ENCODE results near the gene STKLD1.
"Not testable (repeated sequence)": the region's sequence is repeated elsewhere in the genome, so short reads cannot be mapped to it uniquely, and the experiment has no call there.

The STKLD1 gene

GRCh38 chr9:133362359-133363044, 13.7 kb upstream of the STKLD1 start:
- DNase-seq (ENCODE audit: low read depth) = no peak

- no peak for DNase-seq (ENCODE audit: low read depth)
These were observed 9.7 kb upstream of the STKLD1 start for GRCh38 chr9:133366435-133366834.

GRCh38 chr9:133367221-133367620, 8.9 kb upstream of the STKLD1 start:
- DNase-seq (ENCODE audit: low read depth) = no peak

- DNase-seq (ENCODE audit: low read depth) = no peak
These were observed 8.4 kb upstream of the STKLD1 start for GRCh38 chr9:133367778-133368177.

- DNase-seq (ENCODE audit: low read depth) = no peak
These were observed 7.8 kb upstream of the STKLD1 start for GRCh38 chr9:133368249-133368881.

DNA sequence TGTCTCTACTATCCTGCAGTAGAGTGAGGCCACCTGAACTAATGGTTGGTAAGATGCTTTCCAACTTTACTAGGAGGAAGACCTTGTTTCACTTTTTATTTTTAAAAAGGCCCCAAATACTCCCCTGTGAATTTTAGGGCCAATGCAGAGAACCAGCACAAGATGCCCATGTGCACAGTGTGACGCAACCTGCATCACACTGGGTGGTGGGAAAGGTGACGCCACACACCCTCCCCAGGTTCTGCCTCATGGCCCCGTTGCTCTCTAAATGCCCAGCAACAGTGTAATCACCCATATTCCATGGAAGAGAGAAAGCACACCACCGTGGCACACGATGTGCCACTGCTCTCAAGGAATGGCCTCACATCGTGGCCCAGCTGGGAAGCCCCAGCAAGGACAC, 6.7 kb upstream of the STKLD1 start:
- no peak for DNase-seq (ENCODE audit: low read depth)

- no peak for DNase-seq (ENCODE audit: low read depth)
These were observed 6.2 kb upstream of the STKLD1 start for GRCh38 chr9:133369933-133370332.

DNA sequence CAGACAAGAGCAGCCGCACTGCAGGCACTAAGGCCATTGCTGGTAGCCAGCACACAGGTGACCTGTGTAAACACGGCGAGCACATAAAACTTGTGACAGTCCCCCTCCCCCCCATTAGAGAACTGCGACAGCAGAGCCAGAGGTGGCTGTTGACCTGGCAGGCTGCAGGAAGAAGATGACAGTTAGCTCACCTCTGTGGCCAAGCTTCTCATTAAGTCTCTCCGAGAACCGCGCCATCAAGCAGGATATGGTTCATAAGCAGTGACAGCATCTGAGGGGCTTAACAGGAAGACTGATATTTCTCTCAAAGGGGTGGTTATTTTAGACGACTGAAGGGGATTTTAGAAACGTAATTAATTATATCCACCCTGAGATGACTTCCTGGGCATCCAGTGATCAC, 5.5 kb upstream of the STKLD1 start:
- DNase-seq (ENCODE audit: low read depth) = no peak

DNA sequence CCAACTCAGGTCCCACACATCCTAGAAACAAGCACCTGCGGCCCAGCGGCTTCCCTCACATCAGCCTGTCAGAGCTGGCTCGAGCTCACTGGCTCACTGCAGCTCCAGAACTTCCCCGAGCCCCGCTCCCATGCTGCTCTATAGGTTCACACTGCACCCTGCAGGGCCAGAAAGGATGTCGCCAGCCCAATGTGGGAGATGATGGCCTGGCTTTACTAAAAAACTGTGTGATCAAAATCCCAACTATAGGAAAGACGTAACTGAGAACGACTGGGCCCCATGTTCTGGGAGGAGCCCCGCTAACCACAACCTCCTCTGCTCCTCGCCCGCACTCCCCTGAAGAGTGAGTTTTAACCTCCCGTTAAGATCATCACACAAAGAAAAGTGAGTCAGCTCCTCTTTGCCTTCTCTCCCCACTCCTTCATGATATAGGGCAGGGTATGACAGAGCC, 4.9 kb upstream of the STKLD1 start:
- no peak for DNase-seq (ENCODE audit: low read depth)

DNA sequence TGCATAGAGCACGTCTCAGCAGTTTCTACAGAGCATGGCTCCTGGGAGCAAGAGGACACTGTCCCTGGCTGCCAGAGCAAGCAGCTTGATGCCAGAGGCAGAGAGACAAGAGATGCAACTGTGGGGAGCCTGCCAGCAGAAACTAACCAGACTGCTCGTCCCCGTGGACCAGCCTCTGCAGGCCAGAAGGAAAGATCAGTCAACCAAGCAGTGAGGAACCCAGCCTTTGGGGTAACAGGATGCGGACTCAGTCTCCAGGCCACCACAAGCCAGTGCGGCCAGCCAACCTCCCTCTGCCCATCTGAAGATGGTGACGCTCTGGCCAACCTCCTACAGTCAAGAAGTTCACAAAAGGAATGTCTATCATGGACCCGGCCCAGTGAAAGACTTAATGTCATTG, 4.0 kb upstream of the STKLD1 start:
- DNase-seq (ENCODE audit: low read depth) = no peak

GRCh38 chr9:133374612-133375115, 1.5 kb upstream of the STKLD1 start:
- DNase-seq (ENCODE audit: low read depth) = no peak

DNA sequence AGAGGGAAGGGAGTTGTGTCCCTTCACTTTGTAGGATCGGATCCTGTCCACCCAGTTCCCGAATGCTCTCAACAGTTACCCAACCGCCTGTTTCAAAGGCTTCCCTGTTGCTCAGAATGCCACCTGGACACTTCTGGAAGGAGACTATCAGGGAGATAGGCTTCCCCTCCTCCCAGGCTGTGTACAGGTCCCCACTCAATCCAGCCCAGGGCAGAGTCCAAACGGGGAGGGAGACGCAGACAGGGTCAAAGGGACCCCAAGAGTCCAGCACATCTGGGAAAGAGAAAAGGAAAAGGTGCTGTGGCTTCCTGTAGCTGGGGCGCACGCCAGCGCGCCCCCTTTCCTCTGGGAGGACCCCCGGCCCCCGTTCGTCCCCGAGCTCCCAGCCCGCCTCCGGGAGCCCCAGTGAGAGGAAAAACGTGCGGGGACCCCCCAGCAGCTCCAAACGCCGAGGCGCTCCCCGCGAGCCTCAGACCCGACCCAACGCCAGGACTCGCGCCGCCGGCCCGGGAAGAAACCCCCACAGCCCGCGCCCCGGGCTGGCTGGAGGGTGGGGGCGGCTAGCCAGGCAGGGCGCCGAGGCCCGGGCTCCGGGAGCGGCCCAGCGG, 946 bp upstream of the STKLD1 start:
- no peak for DNase-seq (ENCODE audit: low read depth)

DNA sequence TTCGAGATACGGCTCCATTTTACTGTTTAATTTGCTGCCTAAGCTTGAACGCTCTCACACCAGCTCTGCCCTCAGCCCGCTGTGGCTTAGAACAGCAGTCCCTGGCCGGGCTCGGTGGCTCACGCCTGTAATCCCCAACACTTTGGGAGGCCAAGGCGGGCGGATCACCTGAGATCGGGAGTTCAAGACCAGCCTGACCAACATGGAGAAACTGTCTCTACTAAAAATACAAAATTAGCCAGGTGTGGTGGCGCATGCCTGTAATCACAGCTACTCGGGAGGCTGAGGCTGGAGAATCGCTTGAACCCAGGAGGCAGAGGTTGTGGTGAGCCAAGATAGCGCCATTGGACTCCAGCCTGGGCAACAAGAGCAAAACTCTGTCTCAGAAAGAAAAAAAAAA, 1.1 kb downstream of the STKLD1 start:
- not testable (repeated sequence) for DNase-seq (ENCODE audit: low read depth)

DNA sequence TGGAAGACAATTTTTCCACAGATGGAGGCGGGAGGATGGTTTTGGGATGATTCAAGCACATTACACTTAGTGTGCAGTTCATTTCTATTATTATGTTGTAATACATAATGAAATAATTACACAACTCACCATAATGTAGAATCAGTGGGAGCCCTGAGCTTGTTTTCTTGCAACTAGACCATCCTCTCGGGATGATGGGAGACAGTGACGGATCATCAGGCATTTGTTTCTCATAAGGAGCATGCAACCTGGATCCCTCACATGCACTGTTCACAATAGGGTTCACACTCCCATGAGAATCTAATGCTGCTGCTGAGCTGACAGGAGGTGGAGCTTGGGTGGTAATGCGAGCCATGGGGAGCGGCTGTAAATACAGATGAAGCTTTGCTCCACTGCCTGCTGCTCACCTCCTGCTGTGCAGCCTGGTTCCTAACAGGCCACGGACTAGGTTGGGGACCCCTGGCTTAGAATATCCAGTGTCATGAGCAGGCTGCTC, 1.6 kb downstream of the STKLD1 start:
- peak; percentile 34 for DNase-seq (ENCODE audit: low read depth)

DNA sequence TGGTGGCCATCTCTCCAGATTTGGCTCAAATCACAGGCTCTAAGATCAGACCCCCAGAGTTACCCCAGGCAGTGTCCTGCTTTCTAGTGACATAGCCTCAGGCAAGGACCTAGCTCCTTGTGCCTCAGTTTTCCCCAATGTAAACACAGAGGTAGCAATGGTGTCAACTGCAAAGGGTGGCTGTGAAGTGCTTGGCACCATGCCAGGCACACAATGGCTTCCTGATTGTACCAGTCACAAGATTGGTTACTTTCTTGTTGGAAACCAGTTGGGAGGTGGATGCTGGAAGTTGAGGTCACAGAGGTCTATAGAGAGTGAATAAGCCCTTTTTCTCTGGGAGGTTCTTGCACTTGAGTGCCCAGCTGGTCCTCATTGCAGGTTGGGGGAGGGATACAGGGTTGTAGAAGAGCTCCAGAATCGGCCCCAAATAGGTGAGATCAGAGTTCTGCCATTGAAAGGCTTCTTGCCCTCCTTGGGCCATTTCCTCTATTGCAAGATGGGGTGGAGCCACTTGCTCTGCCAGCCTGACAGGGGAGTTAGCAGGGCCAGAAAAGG, 2.3 kb downstream of the STKLD1 start:
- DNase-seq (ENCODE audit: low read depth) = no peak

- DNase-seq (ENCODE audit: low read depth) = no peak
These were observed 3.3 kb downstream of the STKLD1 start for GRCh38 chr9:133379153-133380086.

DNA sequence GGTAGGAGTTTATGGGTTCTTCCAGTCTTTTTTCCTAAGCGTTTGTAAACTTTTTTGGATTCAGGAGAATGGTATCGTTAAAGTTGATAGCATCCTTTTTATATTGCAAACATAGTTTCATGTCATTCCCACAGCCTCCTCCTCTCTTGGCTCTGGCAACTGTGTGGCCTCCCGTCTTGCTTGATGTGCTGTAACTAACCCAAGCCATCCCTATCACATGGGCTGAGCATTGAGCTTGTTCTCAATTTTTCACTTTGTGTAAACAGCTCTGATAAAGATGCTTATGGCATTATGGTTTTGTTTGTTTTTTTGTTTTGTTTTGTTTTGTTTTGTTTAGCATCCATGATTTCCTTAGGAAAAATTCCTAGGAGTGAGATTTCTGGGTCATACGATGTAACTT, 4.6 kb downstream of the STKLD1 start:
- DNase-seq (ENCODE audit: low read depth) = no peak

DNA sequence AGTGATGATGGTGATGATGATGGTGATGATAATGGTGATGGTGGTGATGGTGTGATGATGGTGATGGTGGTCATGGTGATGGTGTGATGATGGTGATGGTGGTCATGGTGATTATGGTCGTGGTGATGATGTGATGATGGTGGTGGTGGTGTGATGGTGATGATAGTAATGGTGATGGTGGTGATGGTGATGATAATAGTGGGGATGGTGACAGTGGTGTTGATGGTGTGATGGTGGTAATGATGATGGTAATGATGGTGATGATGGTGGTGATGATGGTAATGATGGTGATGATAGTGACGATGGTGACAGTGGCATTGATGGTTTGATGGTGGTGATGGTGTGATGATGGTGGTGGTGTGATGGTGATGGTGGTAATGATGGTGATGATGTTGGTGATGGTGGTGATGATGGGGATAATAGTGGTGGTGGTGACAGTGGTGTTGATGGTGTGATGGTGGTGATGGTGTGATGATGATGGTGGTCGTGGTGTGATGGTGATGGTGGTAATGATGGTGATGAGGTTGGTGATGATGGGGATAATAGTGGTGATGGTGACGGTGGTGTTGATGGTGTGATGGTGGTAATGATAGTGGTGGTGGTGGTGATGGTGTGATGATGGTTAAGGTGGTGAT, 6.5 kb downstream of the STKLD1 start:
- DNase-seq (ENCODE audit: low read depth) = no peak

DNA sequence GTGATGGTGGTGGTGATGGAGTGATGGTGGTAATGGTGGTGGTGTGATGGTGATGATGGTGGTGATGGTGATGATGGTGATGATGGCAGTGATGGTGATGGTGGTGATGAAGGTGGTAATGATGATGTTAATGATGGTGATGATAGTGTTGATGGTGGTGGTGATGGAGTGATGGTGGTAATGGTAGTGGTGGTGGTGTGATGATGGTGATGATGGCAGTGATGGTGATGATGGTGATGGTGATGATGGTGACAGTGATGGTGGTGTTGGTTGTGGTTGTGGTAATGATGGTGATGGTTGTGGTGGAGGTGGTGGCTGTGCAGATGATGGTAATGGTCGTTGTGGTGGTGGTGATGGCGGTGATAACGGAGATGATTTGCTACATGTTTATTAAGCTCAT, 7.3 kb downstream of the STKLD1 start:
- DNase-seq (ENCODE audit: low read depth) = no peak

DNA sequence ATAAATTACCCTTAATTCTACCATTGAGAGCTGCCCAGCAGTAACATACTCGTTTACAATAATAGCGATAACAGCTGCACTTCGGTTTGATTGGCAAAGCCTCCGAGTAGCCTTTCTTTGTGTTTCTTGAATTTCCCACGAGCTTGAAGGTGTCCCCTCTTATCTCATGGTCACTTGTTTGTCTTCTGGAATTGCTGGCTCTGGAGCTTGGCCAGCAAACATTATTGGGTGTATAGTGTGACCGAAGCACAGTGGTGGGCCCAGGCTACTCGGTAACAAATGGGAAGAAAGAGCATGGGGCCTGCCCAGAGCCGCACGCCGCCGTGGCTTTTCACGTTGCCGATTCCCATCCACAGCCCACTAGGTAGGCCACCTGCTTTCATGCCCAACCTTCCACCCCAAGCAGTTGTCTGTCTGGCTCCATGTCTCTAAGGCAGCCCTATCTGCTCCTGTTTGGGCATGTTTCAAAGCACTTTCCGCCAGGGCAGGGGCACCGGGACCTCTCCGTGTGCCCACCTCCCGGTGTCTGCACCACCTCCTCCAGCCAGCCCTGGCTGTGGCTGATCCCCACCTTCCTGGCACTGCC, 8.7 kb downstream of the STKLD1 start:
- DNase-seq (ENCODE audit: low read depth) = no peak

DNA sequence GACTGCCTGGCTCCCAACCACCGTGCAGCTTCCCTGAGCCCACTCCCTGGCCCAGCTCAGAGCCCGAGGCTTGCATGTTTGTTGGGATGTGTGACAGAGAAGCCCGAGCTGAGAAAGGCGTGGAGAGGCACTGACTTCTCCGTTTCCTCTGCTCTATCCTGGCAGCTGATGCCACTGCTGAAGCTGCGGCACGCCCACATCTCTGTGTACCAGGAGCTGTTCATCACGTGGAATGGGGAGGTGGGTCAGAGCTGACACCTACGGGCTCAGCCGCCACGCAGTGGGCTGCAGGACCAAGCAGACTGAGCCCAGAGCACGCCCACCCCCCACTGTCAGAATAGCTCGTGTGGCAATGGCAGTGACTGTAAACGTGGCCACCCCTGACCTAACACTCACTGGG, 9.3 kb downstream of the STKLD1 start:
- DNase-seq (ENCODE audit: low read depth) = no peak

Data from fibroblast of the conjunctiva (primary cell).